Measurements from ENCODE around the gene WIPF1. TPM values are rescaled to one million over a fixed set of nuclear protein-coding genes. Genes with fewer than 3 reads are reported as not detected.

Gene WIPF1
- total and polyA plus RNA-seq, 2 experiments from 2014 or later: 20.1 to 32.7 TPM

DNA sequence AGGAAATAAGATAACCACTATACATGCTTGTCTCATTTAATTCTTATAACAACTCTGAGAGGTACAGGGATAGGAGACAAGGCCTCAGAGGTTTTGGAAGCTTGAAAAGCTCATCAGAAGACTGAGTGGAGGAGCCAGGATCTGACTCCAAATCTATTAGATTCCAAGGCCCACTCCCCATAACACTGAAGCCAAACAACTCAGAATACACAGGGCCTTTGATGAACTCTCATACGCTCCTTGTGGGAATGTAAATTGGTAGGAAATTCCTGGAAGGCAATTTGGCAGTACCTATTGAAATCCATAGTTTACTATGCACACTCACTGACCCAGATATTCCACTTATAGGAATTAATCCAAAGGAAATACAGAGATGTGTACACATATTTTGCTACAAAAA lies 27.9 kb downstream of the WIPF1 start:
- no peaks in the 10 kb centered on the region for H3K79me2 ChIP-seq

GRCh38 chr2:174568425-174568824 lies 29.2 kb downstream of the WIPF1 start:
- TF ChIP-seq CTCF (IDR thresholded peaks at IDR 0.05; ENCODE audit: poor library complexity) (no peak), EZH2phosphoT487 (IDR thresholded peaks at IDR 0.05; ENCODE audit: low read depth, severe bottlenecking, unreplicated experiment) (no peak), EZH2 (IDR thresholded peaks at IDR 0.05; ENCODE audit: borderline replicate concordance) (no peak)
- H4K20me1 ChIP-seq (ENCODE audit: insufficient read depth, poor library complexity, severe bottlenecking): no peaks in the 10 kb centered on the region
- H3K4me2 ChIP-seq: no peak overlapping the region
- H3K9me2 ChIP-seq (replicated peaks; ENCODE audit: insufficient read depth): no peaks in the 10 kb centered on the region
- no peak overlapping the region for H3K4me3 ChIP-seq
- no peaks in the 10 kb centered on the region for H3K9me3 ChIP-seq (ENCODE audit: low read depth)
- H3K27ac ChIP-seq: no peak overlapping the region
- H3K4me1 ChIP-seq (ENCODE audit: insufficient read depth): no peaks in the 10 kb centered on the region
- H3K36me3 ChIP-seq (replicated peaks; ENCODE audit: insufficient read depth, low read depth): no peaks in the 10 kb centered on the region
- H3K79me2 ChIP-seq: no peaks in the 10 kb centered on the region
- no peak overlapping the region for H2AFZ ChIP-seq
- H3K27me3 ChIP-seq: no peaks in the 10 kb centered on the region
- DNase-seq (ENCODE audit: low spot score): no peak

More for the DNA sequence above, 27.9 kb downstream of the WIPF1 start:
- WGBS (ENCODE audit: low lambda C conversion rate, missing lambda C conversion rate): 59% methylated on average over 1 of the region's 1 CpG
- Histone ChIP-seq H3K9me3 (ENCODE audit: low read depth) (no peaks in the 10 kb centered on the region), H3K36me3 (replicated peaks; ENCODE audit: insufficient read depth, low read depth) (no peaks in the 10 kb centered on the region), H3K4me1 (ENCODE audit: insufficient read depth) (no peaks in the 10 kb centered on the region), H4K20me1 (ENCODE audit: insufficient read depth, poor library complexity, severe bottlenecking) (no peaks in the 10 kb centered on the region), H3K27me3 (no peaks in the 10 kb centered on the region), H3K27ac (no peak overlapping the region), H3K4me3 (no peak overlapping the region), H3K9me2 (replicated peaks; ENCODE audit: insufficient read depth) (no peaks in the 10 kb centered on the region), H3K4me2 (no peak overlapping the region), H2AFZ (no peak overlapping the region)
- TF ChIP-seq EZH2 (IDR thresholded peaks at IDR 0.05; ENCODE audit: borderline replicate concordance) (no peak), CTCF (IDR thresholded peaks at IDR 0.05; ENCODE audit: poor library complexity) (no peak), EZH2phosphoT487 (IDR thresholded peaks at IDR 0.05; ENCODE audit: low read depth, severe bottlenecking, unreplicated experiment) (no peak)
- DNase-seq (ENCODE audit: low spot score): no peak

DNA sequence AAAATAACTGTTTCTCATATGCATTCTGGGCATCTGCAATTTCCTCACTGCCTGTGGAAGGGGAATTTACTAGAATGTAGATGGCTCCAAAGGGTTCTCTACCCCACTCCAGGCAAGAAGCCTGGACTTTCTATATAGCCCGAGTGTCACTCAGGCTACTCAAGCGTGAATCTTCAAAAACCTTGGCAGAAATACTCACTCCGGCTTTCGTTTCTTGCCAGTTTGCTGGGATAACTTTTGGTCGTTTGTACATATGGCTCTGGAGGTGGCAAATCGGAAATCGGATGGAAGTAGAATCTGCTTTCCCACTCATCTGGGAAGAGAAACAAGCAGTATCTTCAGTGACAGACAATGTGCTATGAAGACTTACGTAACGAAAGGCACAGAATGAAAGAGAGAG lies 30.7 kb downstream of the WIPF1 start:
- Histone ChIP-seq H3K27ac (no peak overlapping the region), H3K9me2 (replicated peaks; ENCODE audit: insufficient read depth) (no peaks in the 10 kb centered on the region), H3K4me2 (no peak overlapping the region), H3K79me2 (no peaks in the 10 kb centered on the region), H3K4me1 (ENCODE audit: insufficient read depth) (no peaks in the 10 kb centered on the region), H3K4me3 (no peak overlapping the region), H3K36me3 (replicated peaks; ENCODE audit: insufficient read depth, low read depth) (no peaks in the 10 kb centered on the region), H3K9me3 (ENCODE audit: low read depth) (no peaks in the 10 kb centered on the region), H4K20me1 (ENCODE audit: insufficient read depth, poor library complexity, severe bottlenecking) (no peaks in the 10 kb centered on the region), H2AFZ (no peak overlapping the region), H3K27me3 (no peaks in the 10 kb centered on the region)
- DNase-seq (ENCODE audit: low spot score): no peak
- TF ChIP-seq EZH2phosphoT487 (IDR thresholded peaks at IDR 0.05; ENCODE audit: low read depth, severe bottlenecking, unreplicated experiment): no peak
- no peak for TF ChIP-seq CTCF (IDR thresholded peaks at IDR 0.05; ENCODE audit: poor library complexity)
- TF ChIP-seq EZH2 (IDR thresholded peaks at IDR 0.05; ENCODE audit: borderline replicate concordance): no peak
- 96% methylated on average over 9 of the region's 9 CpGs for WGBS (ENCODE audit: low lambda C conversion rate, missing lambda C conversion rate)

Measured in hepatocyte (in vitro differentiated cells).